Adipocyte (in vitro differentiated cells): ENCODE data around the gene COL15A1.
A peak's percentile ranks its signal among the peaks of the same experiment; 100 is the strongest.

Source experiments
- DNase-seq: peaks from one replicate; pipeline ENCODE4 v3.0.0-alpha.2; 2015; ENCODE audit warnings: low read depth
- H3K27me3 ChIP-seq: replicated peaks from 2 replicates; pipeline ENCODE4 v1.7.0; 2013; ENCODE audit warnings: mild to moderate bottlenecking, low read length, moderate library complexity; ENCODE audit not compliant: control insufficient read depth, insufficient read depth
- H3K36me3 ChIP-seq: 2 replicates; pipeline ENCODE4 v1.7.0; 2013; ENCODE audit warnings: low read length, mild to moderate bottlenecking, moderate library complexity; ENCODE audit not compliant: control insufficient read depth, insufficient read depth, severe bottlenecking
- H3K4me1 ChIP-seq: 2 replicates; pipeline ENCODE4 v1.7.0; 2013; ENCODE audit warnings: mild to moderate bottlenecking, low read length, moderate library complexity; ENCODE audit not compliant: control insufficient read depth, insufficient read depth
- H3K4me3 ChIP-seq: 2 replicates; pipeline ENCODE4 v1.7.0; 2013; ENCODE audit warnings: mild to moderate bottlenecking, low read length, moderate library complexity
- H3K9ac ChIP-seq: 2 replicates; pipeline ENCODE4 v1.7.0; 2013; ENCODE audit warnings: mild to moderate bottlenecking, low read length, moderate library complexity
- H3K9me3 ChIP-seq: 2 replicates; pipeline ENCODE4 v1.7.0; 2013; ENCODE audit warnings: mild to moderate bottlenecking, low read length, moderate library complexity; ENCODE audit not compliant: control insufficient read depth

COL15A1 gene

GRCh38 chr9:98986866-98987651 is 43.4 kb downstream of the COL15A1 start:
- DNase-seq = no peak
- H3K36me3 ChIP-seq = no peaks in the 10 kb centered on the region
- H3K9me3 ChIP-seq = no peaks in the 10 kb centered on the region
- no peaks in the 10 kb centered on the region for H3K27me3 ChIP-seq
- no peak overlapping the region for H3K9ac ChIP-seq
- no peak overlapping the region for H3K4me3 ChIP-seq
- H3K4me1 ChIP-seq = peaks cover 46% of the 10 kb centered on the region

DNA sequence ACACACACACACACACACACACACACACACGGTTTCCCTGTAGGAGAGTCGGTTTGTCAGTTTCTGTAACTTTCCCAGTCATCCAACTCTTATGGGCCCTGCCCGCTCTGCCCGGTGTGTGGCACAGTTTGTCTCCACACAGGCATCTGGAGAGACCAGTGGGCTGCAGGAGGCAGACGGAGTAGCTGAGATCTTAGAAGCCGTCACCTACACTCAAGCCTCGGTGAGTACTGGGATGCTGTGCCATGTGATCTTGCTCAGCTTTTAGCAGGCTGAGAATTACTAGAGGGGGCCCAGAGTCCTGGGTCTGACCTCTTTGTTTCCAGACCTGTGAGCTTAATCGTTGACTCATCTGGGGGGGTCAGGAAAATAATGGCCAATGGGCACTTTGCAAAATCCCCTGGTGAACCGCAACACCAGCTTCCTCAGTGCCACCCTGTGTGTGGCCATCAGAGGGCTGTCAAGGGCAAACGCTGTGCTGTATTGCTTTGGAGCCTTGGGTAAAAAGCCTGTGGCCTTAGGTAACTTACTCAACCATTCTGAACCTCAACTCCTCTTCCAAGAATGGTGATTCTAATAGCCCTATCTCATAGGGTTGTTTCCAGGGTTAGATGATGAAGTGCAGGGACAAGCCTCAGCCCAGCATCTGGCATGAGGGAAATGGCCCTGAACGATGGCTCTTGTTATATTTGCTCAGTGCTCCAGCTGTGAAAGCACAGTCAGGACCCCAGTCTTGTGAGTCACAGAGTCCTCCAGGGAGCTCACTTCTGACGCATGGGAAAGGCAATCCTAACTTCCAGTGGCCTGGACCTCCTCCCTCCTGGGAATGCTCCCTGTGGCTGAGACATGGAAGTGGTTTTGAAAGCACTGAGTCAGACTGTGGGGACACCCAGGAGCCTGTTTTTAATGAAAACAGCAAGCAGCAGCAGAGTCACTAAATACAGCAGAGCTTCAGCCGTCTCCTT is 45.6 kb downstream of the COL15A1 start:
- H3K9ac ChIP-seq = no peak overlapping the region
- DNase-seq = peak; percentile 95
- no peaks in the 10 kb centered on the region for H3K9me3 ChIP-seq
- peaks cover 46% of the 10 kb centered on the region for H3K4me1 ChIP-seq
- no peaks in the 10 kb centered on the region for H3K27me3 ChIP-seq
- H3K36me3 ChIP-seq = no peaks in the 10 kb centered on the region
- H3K4me3 ChIP-seq = peak overlapping the region; percentile 45

DNA sequence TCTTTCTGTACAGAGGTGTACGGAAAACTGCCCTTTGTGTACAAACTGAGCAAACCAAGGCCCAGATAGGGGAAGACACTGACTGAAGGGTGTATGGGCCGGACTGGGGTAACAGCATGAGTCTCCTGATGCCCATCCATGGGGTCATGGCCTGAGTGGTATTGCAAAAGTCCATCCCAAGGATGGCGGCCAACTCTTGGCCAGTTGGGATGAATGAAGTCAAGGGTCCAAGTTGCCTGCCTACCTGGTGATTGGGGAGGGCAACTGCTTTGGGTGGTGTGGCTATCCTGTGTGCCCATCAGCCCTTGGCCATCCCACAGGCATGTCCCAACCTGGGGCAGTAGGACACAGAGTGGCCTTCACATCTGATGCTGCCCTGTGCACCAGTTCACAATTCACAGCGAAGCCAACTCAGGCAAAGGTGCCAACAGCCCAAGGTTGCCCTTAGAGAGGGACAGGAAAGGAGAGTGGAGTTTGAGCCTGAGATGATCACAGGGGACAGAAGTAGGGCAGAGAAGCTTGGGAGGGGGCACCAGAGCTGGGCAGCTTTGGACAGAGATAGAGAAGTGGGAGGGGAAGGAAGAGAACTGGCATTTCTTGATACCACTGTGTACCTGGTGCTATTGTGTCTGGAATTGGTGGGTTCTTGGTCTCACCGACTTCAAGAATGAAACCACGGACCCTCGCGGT is 46.6 kb downstream of the COL15A1 start:
- H3K9ac ChIP-seq = no peak overlapping the region
- peaks cover 56% of the 10 kb centered on the region for H3K4me1 ChIP-seq
- H3K9me3 ChIP-seq = no peaks in the 10 kb centered on the region
- no peaks in the 10 kb centered on the region for H3K27me3 ChIP-seq
- H3K4me3 ChIP-seq = peak overlapping the region; percentile 45
- H3K36me3 ChIP-seq = no peaks in the 10 kb centered on the region
- DNase-seq = no peak

- H3K36me3 ChIP-seq = no peaks in the 10 kb centered on the region
These were observed 48.6 kb downstream of the COL15A1 start for GRCh38 chr9:98992107-98992884.

DNA sequence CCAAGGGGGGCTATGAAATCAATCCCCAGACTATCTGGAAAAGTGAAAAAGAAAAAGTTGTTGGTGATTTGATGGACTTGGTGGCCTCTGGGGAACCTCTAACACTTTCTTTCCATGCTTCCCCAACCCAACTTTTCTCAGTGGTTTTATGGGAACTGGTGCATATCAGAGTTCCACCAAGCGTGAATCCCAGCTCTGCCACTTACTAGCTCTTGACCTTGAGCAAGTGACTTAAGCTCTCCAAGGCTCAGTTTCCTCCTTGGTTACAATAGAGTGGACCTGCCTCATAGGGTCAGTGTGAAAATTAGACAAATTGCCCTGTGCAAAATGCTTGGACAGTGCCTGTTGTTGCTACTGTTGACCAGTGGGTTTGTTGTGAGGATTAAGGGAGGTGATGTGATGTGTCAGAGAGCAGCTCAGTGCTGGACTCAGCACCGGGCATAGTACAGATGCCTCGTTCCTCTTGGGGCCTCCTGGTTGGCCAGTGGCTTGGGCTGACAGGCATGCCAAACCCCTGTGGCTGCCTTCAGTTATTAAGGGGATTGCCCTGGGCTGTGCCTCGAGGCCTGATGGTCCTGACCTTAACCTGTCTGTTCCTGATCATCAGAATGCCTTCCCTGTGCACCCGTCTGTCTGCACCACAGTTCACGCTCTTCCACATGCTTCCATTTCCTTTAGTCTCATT is 49.3 kb downstream of the COL15A1 start:
- Histone ChIP-seq H3K9me3 (no peaks in the 10 kb centered on the region), H3K27me3 (no peaks in the 10 kb centered on the region), H3K36me3 (no peaks in the 10 kb centered on the region), H3K4me1 (peaks cover 58% of the 10 kb centered on the region), H3K9ac (no peak overlapping the region), H3K4me3 (no peak overlapping the region)
- no peak for DNase-seq

More at GRCh38 chr9:98992107-98992884, 48.6 kb downstream of the COL15A1 start:
- no peaks in the 10 kb centered on the region for H3K27me3 ChIP-seq
- H3K4me1 ChIP-seq = peaks cover 58% of the 10 kb centered on the region
- no peak for DNase-seq
- H3K4me3 ChIP-seq = no peak overlapping the region
- H3K9me3 ChIP-seq = no peaks in the 10 kb centered on the region
- H3K9ac ChIP-seq = no peak overlapping the region

DNA sequence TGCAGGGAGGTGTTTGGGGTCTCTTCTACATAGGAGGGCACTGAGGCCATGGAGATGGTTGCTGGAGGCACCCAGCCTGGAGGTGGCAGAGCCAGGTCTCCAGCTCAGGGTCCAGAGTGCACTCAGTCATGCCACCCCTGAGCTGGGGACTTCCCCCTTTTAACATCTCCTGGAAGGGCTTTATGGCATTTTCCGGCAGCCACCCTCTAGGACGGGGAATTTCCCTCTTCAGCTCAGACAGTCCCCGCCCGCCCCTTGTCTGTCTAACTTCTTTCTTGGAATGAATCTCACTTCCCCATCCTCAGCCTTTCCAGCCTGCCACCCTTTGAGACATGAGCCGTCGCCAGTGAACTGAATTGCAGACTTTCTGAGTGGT is 49.9 kb downstream of the COL15A1 start:
- H3K9me3 ChIP-seq = no peaks in the 10 kb centered on the region
- no peaks in the 10 kb centered on the region for H3K27me3 ChIP-seq
- H3K4me3 ChIP-seq = no peak overlapping the region
- H3K9ac ChIP-seq = no peak overlapping the region
- peaks cover 59% of the 10 kb centered on the region for H3K4me1 ChIP-seq
- H3K36me3 ChIP-seq = no peaks in the 10 kb centered on the region
- no peak for DNase-seq

DNA sequence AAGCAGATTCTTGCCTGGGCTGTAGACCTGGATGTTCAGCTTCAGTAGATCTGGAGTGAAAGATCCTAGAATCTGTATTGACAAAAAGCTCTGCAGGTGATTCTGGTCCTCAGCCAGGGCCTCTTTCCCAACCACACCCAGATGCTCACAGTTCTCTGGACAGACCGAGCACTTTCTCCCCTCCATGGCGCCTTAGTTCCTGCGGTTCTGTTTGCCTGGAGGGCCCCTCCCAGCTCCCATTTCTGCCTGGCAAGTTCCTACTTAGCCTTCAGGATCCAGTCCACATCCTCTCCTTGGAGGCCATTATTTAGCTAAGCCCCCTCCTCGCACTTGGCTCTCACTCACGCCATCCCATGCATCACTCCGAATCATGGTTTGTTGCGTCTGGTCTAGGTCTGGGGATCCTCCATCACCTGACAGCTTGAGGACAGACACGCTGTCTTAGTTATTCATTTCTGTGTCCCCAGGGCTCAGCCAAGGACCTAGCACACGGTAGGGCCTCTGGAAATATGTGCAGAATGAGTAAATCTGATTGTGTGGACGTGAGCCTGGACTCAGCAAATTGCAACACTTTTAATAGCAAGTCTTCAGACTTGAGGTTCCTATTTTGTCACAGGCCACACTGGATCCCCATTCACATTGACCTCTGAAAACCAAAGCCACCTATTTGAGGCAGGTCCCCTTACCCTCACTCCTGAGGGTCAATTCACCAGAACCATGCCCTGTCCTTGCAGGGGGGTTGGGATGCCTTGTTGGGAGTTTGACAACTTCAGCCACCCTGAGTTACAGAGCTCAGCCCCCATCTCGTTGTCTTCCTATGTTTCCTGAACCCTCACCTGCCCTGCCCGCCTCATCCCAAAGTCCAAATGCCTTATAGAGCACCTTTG is 50.7 kb downstream of the COL15A1 start:
- Histone ChIP-seq H3K27me3 (no peaks in the 10 kb centered on the region), H3K9ac (no peak overlapping the region), H3K4me1 (peaks cover 60% of the 10 kb centered on the region), H3K4me3 (no peak overlapping the region), H3K36me3 (no peaks in the 10 kb centered on the region), H3K9me3 (no peaks in the 10 kb centered on the region)
- DNase-seq = no peak

- H3K4me3 ChIP-seq = no peak overlapping the region
- H3K36me3 ChIP-seq = no peaks in the 10 kb centered on the region
- H3K9ac ChIP-seq = no peak overlapping the region
- peaks cover 53% of the 10 kb centered on the region for H3K4me1 ChIP-seq
- no peaks in the 10 kb centered on the region for H3K9me3 ChIP-seq
- DNase-seq = peak; percentile 58
- H3K27me3 ChIP-seq = no peaks in the 10 kb centered on the region
These were observed 51.5 kb downstream of the COL15A1 start for GRCh38 chr9:98995059-98995671.

DNA sequence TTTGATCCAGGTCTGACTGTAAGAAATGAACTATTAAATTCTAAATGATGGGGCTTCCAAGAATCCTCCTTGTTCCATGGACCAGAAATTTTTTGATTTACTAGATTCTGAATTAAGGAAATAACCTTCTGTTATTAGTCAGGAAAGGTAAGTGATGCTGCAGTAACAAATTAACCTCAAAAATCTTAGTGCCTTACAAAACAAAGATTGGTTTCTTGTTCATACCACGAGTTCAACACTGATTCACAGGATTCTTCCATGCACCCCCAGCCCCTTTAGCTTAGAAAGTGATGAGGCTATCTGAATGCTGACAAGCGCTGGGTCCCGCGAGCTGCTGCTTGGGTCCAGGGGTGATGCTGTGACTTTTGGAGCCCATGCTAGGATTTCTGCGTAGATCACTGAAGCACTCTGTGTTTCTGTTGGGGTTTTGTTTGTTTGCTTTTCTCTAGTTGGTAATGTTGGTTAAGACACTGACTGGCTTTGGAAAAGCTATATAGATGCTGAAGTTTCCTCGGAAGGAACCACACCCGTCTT is 52.3 kb downstream of the COL15A1 start:
- Histone ChIP-seq H3K9me3 (no peaks in the 10 kb centered on the region), H3K4me3 (no peak overlapping the region), H3K36me3 (no peaks in the 10 kb centered on the region), H3K27me3 (no peaks in the 10 kb centered on the region), H3K9ac (no peak overlapping the region), H3K4me1 (peaks cover 48% of the 10 kb centered on the region)
- no peak for DNase-seq
